Thoracic aorta (tissue), 2 donors: ENCODE data around the gene CCDC85C. TPM values are rescaled to one million over a fixed set of nuclear protein-coding genes. Genes with fewer than 3 reads are reported as not detected.

Experiments
- ATAC-seq: fragments of 150-250 bp; one replicate; pipeline ENCODE4 v1.8.0; 2017; ENCODE audit warnings: low read depth; ENCODE audit not compliant: insufficient number of reproducible peaks, low FRiP score
- DNase-seq: peaks from one replicate; pipeline ENCODE4 v3.0.0-alpha.2; 2020; ENCODE audit warnings: low spot score
- H3K27ac ChIP-seq, 2 donors: fragments of 200-600 bp; sonication (generic); 1 replicate in 1 of 2; 2 replicates in 1 of 2; pipeline ENCODE4 v1.5.1; 2016; ENCODE audit warnings: mild to moderate bottlenecking in 2 of 2, moderate library complexity in 2 of 2
- H3K27me3 ChIP-seq: fragments of 200-600 bp; sonication (generic); replicated peaks from 2 replicates; pipeline ENCODE4 v1.6.0; 2016; ENCODE audit warnings: mild to moderate bottlenecking; ENCODE audit not compliant: insufficient read depth
- H3K36me3 ChIP-seq: fragments of 200-600 bp; sonication (generic); one replicate; pipeline ENCODE4 v1.5.1; 2016
- H3K4me1 ChIP-seq, 2 donors: fragments of 200-600 bp; sonication (generic); 1 replicate in 1 of 2; 2 replicates in 1 of 2; pipeline versions ENCODE4 v1.5.1 to v1.6.0; 2016; ENCODE audit warnings: low read depth in 2 of 2, mild to moderate bottlenecking in 1 of 2; ENCODE audit not compliant: control insufficient read depth in 1 of 2
- H3K4me3 ChIP-seq: fragments of 200-600 bp; sonication (generic); 2 replicates; pipeline ENCODE4 v1.5.1; 2016; ENCODE audit warnings: mild to moderate bottlenecking
- H3K9me3 ChIP-seq: fragments of 200-600 bp; sonication (generic); 2 replicates; pipeline ENCODE4 v1.5.1; 2016
- CTCF ChIP-seq: fragments of 200-600 bp; sonication (generic); IDR thresholded peaks from one replicate; pipeline ENCODE4 v1.5.1; 2019; ENCODE audit warnings: antibody characterized with exemption
- total RNA-seq, 2 donors: library from RNA; depleted of rRNA; stranded (reverse); fragments of >200 nt; gene quantifications; one replicate each; pipeline versions ENCODE4 v1.1.0 to v1.2.3, GENCODE V29; 2016

CCDC85C gene
- total RNA-seq, 2 donors from 2014 or later: 1.5 to 4.1 TPM

- Histone ChIP-seq H3K36me3 (no peaks in the 10 kb centered on the region), H3K9me3 (no peaks in the 10 kb centered on the region), H3K27me3 (no peaks in the 10 kb centered on the region), H3K27ac (no peak overlapping the region), H3K4me1 (no peaks in the 10 kb centered on the region), H3K4me3 (no peak overlapping the region)
- TF ChIP-seq CTCF: no peak
- no peak for DNase-seq
- ATAC-seq: no peak
These were observed 51.3 kb downstream of the CCDC85C start for GRCh38 chr14:99552572-99553216.

DNA sequence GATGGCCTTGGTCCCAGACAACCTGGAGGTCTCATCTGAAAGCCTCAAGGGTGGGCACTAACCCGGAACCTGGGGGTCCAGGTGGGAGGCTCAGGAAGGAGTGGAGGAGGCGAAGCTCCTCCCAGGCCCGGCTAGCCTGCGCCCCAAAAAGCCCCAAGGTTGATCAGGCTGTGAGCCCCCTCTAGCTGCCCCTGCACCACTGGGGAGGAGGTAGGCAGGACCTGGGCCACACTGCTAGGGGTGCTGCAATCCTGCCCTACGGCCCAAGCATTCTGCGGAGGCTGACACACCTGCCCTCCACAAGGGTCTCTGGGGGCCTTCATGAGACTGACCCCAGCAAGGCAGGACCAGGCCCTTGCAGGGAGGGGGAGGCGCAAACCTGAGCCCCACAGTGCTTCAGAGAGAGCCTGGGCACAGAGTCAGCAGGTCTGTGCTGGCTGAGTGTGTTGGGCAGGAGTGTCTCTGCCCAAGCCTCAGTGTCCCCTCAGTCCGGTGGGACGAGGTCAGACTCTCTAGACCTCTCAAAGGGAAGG, 51.9 kb downstream of the CCDC85C start:
- no peak overlapping the region for H3K27ac ChIP-seq
- DNase-seq (no peak), ATAC-seq (no peak)
- TF ChIP-seq CTCF: no peak
- no peaks in the 10 kb centered on the region for H3K36me3 ChIP-seq
- H3K9me3 ChIP-seq: no peaks in the 10 kb centered on the region
- no peak overlapping the region for H3K4me3 ChIP-seq
- no peaks in the 10 kb centered on the region for H3K4me1 ChIP-seq
- no peaks in the 10 kb centered on the region for H3K27me3 ChIP-seq

DNA sequence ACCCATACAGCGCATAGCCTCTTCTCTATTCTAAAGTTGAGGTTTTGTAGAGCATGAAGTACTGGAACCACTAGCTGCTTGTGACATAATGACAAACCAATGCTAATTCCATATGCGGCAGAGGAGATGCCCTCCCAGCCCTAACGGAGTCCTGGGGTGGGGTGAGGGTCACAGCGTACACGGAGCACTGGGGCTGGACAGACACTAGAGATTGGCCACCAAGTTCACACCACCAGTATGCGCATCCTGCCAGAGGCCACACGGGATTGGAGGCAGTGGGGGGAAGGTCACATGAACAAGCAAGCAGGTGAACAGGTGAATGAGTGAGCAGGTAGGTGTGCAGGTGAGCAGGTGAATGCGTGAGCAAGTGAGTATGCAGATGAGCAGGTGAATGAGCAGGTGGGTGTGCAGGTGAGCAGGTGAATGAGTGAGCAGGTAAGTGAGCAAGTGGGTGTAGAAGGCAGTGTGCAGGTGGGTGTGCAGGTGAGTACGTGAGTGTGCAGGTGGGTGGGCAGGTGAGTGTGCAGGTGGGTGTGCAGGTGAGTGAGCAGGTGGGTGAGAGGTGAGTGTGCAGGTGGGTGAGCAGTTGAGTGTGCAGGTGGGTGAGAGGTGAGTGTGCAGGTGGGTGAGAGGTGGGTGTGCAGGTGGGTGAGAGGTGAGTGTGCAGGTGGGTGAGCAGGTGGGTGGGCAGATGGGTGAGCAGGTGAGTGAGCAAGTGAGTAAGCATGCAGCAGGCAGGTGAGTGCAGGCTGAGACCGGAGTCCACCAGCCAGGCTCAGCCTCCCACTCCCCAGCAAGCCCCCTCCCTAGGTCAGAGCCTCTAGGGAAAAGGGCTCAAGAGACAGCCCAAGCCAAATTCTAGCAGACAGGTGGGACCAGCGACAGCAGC, 52.7 kb downstream of the CCDC85C start:
- H3K4me1 ChIP-seq: no peaks in the 10 kb centered on the region
- no peak for TF ChIP-seq CTCF
- no peak for ATAC-seq
- no peaks in the 10 kb centered on the region for H3K36me3 ChIP-seq
- no peaks in the 10 kb centered on the region for H3K9me3 ChIP-seq
- no peak overlapping the region for H3K4me3 ChIP-seq
- DNase-seq: no peak
- no peak overlapping the region for H3K27ac ChIP-seq
- H3K27me3 ChIP-seq: no peaks in the 10 kb centered on the region

DNA sequence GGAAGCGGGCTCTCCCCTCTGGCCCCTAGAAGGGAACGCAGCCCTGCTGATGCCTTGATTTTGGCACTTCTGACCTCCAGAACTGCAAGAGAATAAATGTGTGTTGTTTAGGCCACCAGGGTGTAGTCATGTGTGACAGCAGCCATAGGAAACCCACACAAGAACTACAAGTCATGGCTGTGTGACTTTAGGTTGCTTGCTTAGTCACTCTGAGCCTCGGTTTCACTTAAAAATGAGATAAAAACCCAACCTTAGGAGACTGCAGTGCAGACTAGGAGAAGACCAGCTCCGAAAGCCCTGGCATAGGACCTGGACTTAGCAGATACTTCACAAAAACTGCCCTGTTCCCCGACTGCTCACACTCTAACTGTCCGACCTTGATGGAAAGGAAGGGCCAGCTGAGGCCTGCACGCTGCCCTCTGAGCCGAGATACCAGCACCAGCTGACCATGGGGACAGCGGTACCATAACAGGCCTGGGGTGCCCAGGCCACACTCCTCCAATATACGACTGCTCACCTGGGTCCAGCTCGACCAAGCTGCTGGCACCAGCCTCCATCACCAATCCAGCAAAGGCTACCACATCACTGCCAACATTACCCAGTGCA, 53.5 kb downstream of the CCDC85C start:
- H3K4me1 ChIP-seq: no peaks in the 10 kb centered on the region
- H3K4me3 ChIP-seq: no peak overlapping the region
- no peak for TF ChIP-seq CTCF
- H3K9me3 ChIP-seq: no peaks in the 10 kb centered on the region
- no peak for DNase-seq
- no peaks in the 10 kb centered on the region for H3K27me3 ChIP-seq
- H3K36me3 ChIP-seq: no peaks in the 10 kb centered on the region
- no peak for ATAC-seq
- no peak overlapping the region for H3K27ac ChIP-seq

DNA sequence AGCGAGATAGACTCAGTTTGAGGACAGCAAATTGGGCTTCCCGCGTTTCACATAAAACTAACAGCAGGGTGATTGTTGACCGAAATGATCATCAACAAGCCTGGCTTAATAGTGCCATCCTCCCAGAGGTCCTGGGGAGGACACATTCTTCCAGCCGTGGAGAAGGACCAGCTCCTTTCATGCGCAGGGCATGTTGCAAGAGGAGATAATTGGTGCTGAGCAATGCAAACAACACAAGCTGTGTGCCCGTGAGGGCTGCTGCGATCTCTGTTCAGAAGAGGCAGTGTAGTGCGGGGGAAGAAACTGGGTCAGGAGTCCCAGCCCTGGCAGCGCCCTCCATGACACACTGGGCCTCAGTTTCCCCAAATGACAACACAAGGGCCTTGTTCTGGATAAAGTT, 54.3 kb downstream of the CCDC85C start:
- ATAC-seq: no peak

More for the DNA sequence above, 54.3 kb downstream of the CCDC85C start:
- no peaks in the 10 kb centered on the region for H3K4me1 ChIP-seq
- H3K4me3 ChIP-seq: no peak overlapping the region
- no peaks in the 10 kb centered on the region for H3K9me3 ChIP-seq
- H3K27ac ChIP-seq: no peak overlapping the region
- H3K36me3 ChIP-seq: no peaks in the 10 kb centered on the region
- no peak for DNase-seq
- no peak for TF ChIP-seq CTCF
- H3K27me3 ChIP-seq: no peaks in the 10 kb centered on the region
